HG03060 (cell line): Measurements from ENCODE around the gene MYL12B.
A peak's percentile ranks its signal among the peaks of the same experiment; 100 is the strongest.
"Not testable (repeated sequence)": the region's sequence is repeated elsewhere in the genome, so short reads cannot be mapped to it uniquely, and the experiment has no call there.

Experiments used
- ATAC-seq: cut with Tn5 transposase; IDR thresholded peaks from one replicate; pipeline ENCODE4 v1.9.1; 2021; ENCODE audit warnings: low read depth, moderate number of reproducible peaks; ENCODE audit not compliant: unreplicated experiment

Gene MYL12B

GRCh38 chr18:3261373-3262233, at the start of gene MYL12B:
TSS of gene MYL12B (plus strand) at chr18:3262133. CDS start at chr18:3272899, 10,766 bp downstream.
- peak; percentile 66 for ATAC-seq

- no peak for ATAC-seq
Observed at GRCh38 chr18:3212657-3213056, 49.3 kb upstream of the MYL12B start.

- no peak for ATAC-seq
Observed at GRCh38 chr18:3213300-3214059, 48.5 kb upstream of the MYL12B start.

DNA sequence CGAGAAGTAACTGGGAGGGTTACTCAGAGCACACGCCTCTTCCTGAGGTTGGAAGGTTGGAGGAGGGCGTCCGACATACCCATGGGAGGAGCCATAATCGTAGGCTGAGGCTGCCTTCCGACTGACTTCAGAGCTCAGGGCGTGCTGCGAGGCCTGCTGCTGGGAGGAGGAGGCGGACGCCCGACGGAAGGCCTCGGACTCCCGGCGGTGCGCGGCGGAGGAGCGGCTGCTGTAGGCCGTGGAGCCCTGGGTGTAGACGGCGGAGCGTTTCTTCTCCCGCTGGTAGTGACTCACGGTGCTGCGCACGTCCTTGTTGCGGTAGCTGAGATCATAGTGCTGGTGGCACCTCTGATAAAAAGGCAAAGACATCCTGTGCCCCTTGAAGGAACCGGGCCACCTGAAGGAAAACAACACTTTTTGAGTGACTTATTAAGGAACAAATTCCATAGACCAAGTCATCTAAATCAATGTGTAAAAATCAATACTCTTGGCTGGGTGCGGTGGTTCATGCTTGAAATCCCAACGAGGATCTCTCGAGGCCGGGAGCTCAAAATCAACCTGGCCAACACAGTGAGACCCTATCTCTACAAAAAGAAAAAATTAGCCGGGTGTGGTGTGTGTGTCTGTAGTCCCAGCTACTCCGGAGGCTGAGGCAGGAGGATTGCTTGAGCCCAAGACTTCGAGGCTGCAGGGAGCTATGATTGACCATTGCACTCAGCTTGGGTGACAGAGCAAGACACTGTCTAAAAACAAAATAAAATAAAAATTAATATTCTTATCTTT, 46.9 kb upstream of the MYL12B start:
- ATAC-seq: no peak

DNA sequence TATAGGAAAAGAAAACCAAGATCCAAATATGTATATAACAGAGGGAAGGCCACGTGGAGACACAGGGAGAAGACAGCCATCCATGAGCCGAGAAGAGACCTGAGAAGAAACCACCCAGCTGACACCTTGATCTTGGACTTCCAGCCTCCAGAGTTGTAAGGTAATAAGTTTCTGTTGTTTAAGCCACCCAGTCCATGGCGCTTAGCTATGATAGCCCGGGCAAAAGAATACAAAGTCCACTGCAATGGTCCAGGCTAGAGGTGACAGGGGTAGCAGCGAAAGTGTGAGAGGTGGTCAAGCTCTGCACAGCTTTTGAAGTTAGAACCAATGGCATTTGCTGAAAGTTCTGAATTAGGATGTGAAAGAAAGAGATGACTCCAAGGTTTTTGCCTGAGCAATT, 44.9 kb upstream of the MYL12B start:
- no peak for ATAC-seq

GRCh38 chr18:3217948-3218647, 43.8 kb upstream of the MYL12B start:
- ATAC-seq: no peak

- no peak for ATAC-seq
Observed at GRCh38 chr18:3218819-3219218, 43.1 kb upstream of the MYL12B start.

- ATAC-seq: no peak
Observed at GRCh38 chr18:3219241-3219630, 42.7 kb upstream of the MYL12B start.

DNA sequence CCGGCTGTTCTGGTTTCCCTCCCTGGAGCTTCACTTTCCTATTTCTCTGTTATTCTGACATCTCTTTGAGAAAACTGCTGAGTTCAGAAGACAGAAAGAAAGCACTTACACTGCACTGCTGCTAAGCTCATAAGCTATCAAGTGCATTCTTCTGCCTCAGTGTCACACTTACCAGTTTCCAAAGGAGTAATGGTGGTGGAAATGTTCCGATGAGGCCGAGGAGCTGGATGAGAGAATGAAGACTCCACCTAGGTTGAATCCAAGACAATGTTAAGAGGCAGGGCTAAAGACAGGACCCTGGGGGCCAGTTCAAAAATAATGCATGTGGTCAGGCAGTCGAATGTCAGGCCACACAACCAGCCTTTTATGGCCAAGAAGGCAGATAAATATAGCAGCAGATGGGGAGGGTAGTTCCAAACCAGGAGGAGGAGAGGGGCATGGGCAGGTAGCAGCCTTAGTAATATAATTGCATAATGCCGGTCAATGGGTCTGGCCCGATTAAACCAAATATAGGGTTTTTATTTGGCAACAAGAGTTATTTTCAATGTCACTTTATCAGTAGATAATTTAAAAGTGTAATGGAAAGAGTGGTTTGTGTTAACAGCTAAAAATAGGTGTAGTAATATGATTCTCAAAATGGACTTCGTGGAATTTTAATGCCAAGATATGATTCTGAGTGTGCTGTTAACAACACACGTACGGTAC, 42.1 kb upstream of the MYL12B start, which contains the start of gene MYOM1:
MYOM1 (minus strand) TSS at position 338 of the 705 bp plus-strand sequence. CDS start 4,745 bp downstream, outside the sequence.
- no peak for ATAC-seq

DNA sequence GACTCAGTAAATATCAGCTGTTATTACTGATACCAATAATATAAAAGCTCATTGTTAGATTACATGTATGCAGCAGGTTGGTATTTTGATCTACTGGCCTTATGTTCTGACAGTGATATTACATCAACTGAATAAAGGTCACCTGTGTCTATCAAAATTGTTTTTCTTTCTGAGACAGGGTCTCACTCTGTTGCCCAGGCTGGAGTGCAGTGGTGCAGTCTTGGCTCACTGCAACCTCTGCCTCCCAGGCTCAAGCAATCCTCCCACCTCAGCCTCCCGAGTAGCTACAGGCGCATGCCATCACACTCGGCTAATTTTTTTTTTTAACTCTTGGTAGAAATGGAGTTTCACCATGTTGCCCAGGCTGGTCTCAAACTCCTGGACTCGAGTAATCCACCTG, 41.1 kb upstream of the MYL12B start:
- ATAC-seq: not testable (repeated sequence)

- ATAC-seq: no peak
Observed at GRCh38 chr18:3221496-3221895, 40.4 kb upstream of the MYL12B start.

DNA sequence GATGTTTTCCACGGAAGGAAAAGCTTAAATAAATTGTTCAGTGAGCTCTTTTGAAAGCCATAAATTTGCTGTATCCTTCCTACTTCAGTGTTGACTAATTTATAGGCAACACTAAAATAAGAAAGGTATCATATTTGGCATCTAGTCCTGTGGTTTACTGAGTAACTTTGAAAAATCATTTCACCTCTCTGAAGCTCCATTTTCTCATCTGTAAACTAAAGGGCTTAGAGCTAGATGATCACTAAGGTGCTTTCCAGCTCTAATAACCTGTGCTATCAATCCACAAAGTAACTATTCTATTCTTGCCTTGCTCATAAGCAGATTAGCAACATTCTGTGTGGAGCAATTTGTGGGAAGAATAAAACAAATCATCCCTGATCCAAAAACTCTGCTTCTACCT, 38.6 kb upstream of the MYL12B start:
- no peak for ATAC-seq

DNA sequence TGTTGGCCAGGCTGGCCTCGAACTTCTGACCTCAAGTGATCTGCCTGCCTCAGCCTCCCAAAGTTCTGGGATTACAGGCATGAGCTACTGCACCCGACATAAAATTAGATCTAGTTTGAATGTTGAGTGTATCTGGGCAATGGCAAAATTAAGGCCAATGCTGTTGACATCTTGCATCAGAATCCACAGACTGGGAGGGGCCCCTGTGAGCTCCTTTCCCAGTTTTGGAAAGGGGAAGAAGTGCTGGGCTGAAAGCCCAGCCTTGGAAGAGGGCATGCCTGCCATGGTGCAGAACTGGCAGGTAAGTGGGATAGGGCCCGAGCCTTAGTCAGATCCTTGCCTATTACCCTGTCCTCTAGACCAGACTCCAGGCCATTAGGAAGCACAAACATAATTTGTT, 37.7 kb upstream of the MYL12B start:
- no peak for ATAC-seq

DNA sequence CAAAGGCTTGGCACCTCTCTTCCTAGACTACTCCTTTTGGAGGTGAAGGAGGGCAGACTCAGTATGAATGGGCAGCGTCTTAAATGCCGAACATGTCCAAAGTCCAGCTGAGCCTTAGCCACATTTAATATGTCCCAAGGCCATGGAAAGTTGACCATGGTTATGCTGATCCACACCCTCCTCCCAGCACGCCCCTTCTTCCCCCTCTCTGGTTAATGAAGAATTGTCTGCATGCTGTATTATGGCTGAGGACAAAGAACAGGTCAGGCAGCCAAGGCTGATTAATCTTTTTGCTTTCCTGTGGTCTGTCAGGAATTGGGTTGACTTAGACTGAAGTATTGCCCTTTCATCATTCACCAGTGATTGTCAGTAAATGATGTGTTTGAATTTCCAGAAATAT, 36.3 kb upstream of the MYL12B start:
- ATAC-seq: no peak

- ATAC-seq: no peak
Observed at GRCh38 chr18:3226048-3226447, 35.9 kb upstream of the MYL12B start.

GRCh38 chr18:3230401-3231334, 31.3 kb upstream of the MYL12B start:
- no peak for ATAC-seq

GRCh38 chr18:3233004-3233403, 28.9 kb upstream of the MYL12B start:
- ATAC-seq: no peak

DNA sequence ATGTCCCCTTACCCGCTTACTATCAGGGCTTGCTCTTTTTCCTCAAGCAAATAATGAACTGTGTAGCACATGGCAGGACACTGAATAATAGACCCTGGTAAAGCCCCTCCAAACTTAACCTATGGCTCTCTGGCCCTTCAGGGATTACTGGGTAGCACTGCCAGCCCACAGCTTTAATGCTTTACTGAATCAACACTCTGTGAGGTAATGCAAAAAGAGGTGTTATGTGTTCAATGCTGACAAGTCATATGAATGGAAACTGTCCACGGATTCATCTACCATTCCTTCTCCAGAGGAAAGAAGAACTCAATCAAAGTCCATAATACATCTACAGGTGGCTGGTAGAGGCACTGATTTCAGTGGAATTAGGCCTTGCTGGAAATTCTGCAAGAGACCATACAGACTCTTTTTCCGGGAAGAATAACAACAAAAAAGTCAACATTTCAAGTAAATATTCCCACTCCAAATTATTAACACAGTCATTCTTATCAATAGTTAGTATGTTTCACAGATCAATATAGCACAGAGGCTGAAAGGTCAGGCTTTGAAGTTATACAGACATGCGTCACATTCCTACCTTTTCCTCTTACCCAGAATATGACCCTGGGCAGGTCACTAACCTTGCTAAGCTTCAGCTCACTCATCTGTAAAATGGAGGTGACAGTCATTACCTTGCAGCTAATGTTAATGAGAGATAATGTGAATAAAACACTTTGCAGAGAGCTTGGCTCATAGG, 28.3 kb upstream of the MYL12B start:
- ATAC-seq: no peak
